HG03097 (cell line): ENCODE data around the gene L2HGDH.
"Not testable (repeated sequence)": the region's sequence is repeated elsewhere in the genome, so short reads cannot be mapped to it uniquely, and the experiment has no call there.

Experiments
- ATAC-seq: cut with Tn5 transposase; IDR thresholded peaks from one replicate; pipeline ENCODE4 v1.9.1; 2021; ENCODE audit not compliant: unreplicated experiment, low FRiP score

L2HGDH gene

DNA sequence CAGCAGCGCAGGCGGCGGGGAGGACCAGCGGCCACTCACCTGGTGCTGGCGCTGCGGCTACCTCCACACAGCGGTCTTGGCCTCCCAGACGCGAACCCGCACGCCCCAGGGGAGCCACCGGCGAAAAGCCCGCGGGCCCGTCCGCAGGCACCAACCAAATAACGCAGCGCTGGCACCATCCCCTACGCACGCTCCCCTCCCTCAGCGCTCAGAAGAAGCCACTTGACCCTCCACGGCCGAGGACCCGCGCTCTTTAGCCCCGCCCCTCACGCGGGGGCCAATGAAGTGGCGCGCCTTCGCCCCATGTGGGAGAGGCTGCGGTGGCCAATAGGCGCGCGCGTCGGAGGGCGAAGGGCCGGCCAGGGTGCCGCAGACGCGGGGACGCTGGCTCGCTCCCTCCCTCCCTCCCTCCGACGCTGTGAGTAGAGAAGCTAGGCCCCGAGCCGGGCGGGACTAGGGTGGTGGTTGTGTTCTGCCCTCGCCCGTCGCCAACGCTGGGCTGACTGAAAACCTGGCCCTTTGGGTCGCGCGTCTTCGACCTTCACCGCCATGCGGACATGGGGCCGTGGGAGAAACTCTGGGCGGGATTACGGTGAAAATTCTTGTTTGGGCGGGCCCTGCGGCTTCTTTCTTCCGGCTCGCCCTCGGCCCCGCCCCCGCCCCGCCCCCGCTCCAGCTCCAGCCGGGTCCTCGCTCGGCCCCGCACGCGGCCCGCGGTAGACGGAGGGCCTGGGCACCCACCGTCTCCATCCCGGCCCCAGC, at the start of gene L2HGDH, which contains the start of gene DMAC2L:
Gene L2HGDH, minus strand, starts transcription at position 258 of the 762 bp plus-strand sequence. Its CDS starts 79 bp downstream, at position 179.
Gene DMAC2L, plus strand, starts transcription at position 353 of the 762 bp plus-strand sequence. CDS start 9,164 bp downstream, outside the sequence.
- peak; percentile 96 for ATAC-seq

GRCh38 chr14:50360851-50361250, 48.8 kb upstream of the L2HGDH start:
- no peak for ATAC-seq

- no peak for ATAC-seq
These were observed 48.1 kb upstream of the L2HGDH start for GRCh38 chr14:50360093-50360492.

- ATAC-seq = no peak
These were observed 47.6 kb upstream of the L2HGDH start for GRCh38 chr14:50359631-50360030.

DNA sequence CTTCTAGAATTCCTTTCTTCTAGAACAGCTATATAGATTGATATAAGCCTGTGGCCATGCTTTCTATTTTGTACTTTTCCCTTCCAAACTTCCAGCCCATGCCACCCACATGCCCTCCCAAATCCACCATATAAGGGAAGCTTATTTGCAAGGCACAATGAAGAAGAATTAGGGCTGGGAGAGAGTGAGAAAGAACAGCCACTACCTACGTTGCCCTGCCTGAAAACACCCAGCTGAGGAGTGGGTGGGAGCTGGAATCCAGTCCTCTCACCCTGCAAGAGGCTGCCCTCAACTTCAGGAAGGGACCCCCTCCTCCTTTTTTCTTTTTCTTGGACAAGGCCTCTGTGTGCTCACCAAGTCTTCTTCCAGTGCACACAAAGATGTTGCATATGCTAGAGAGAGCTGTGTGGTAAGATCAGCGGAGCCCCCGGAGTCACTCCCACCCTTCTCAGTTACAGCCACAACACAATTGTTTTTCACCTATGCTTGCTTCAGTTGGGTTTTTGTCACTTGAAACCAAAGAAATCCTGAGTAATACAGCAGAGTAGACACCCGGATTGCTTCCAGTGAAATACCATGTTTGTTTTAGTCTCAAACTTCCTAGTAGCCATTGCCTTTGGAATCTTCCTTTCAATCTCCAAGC, 45.8 kb upstream of the L2HGDH start:
- no peak for ATAC-seq

DNA sequence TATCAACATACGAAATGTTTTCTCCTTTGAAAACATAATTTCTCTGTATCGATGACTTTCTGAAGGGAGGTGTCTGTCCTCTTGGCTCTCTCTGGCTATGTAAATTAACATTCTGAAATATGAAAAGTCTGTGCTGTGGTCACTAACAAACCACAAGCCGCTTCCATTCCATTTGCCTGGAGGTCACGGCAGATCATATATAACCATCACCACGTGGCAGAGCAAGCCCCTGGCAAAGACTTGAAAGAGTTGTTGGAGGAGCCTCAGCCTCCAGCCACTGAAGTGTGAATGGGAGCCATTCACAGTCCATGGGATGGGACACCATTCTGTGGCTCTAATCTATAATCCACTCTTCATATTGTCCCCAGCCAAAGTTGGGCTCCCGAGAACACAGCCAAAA, 45.1 kb upstream of the L2HGDH start:
- ATAC-seq = no peak

DNA sequence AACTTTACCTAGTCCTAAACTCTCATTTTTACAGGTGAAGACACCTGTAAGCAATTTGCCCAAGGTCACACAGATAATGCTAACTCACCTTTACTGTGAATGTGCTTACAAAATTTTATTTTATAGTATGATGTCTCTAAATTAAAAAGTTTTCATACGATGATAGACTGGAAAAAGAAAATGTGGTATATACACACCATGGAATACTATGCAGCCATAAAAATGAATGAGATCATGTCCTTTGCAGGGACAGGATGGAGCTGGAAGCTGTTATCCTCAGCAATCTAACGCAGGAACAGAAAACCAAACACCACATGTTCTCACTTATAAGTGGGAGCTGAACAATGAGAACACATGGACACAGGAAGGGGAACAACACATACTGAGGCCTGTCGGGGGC, 44.3 kb upstream of the L2HGDH start:
- ATAC-seq = not testable (repeated sequence)

DNA sequence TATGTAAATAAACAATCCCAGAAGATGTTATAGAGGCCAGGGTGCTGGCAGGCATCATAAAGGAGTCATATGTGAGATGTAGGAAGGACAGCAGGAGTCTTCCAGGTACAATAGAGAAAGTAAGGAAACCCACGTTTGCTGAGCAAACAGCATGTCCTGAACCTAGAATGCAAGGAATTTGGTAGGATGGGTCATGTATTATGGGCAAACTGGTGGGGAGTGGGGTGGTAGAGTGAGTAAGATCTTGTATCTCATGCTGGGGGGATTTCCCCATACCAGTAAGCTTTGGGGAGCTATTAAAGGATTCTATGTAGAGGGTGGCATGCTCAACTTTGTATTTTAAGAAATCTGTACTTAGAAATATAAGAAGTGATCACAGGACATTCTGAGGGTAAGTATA, 43.7 kb upstream of the L2HGDH start:
- ATAC-seq = no peak

DNA sequence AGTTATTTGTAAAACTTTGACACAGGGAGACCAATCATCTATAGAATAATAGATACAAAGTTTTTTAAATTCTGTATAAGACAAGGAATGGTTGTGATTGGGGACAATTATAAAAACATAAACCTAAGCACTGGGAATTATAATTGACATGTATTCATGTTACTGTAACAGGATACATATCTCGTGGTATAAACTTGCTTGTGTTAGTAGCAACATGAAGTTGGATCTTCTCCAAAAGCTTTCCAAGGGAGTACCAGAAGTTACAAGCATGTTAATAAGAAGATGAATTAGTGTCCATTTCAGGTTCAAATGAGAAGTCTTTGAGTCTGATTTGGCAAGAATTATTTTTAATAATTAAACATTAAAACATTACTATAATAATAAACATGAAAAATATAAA, 42.5 kb upstream of the L2HGDH start:
- ATAC-seq = no peak

DNA sequence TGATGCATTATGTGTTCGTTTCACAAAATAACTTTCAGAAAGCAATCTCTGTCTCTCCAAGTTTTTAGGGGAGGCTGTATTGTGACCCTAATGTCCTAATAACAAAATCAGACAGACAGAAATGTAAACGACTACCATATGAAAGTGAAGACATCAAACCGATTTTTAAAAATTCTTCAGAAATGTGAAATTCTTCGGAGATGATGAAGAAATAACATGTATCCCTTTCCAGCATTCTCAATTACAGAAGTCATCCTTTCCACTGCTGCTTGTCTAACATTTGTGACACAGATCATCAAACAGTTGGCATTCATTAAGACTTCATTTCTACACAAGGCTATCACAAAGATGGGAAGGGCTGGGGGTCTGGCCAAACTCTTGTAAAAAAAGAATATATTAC, 41.1 kb upstream of the L2HGDH start:
- ATAC-seq = no peak

DNA sequence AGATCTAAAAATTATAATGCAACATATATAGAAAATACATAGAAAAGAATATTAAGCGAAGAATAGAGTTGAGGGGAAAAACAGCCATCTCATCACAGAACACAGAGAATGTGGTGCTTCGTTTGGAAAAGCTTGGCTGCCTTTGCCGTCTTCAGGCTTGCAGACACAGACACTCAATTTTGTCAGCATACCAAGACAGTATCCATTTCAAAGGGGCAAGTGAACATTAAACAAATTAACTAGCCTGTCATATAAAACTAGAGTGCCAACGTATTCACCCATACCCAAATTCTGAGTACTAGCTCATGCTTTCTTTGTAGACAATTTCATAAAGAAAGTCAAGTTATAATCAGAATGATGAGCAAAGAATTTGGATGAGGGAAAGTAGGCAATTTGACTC, 40.6 kb upstream of the L2HGDH start:
- no peak for ATAC-seq

- ATAC-seq = no peak
These were observed 38.9 kb upstream of the L2HGDH start for GRCh38 chr14:50350975-50351374.

- ATAC-seq = no peak
These were observed 36.9 kb upstream of the L2HGDH start for GRCh38 chr14:50348933-50349332.

GRCh38 chr14:50347521-50347920, 35.5 kb upstream of the L2HGDH start:
- no peak for ATAC-seq

DNA sequence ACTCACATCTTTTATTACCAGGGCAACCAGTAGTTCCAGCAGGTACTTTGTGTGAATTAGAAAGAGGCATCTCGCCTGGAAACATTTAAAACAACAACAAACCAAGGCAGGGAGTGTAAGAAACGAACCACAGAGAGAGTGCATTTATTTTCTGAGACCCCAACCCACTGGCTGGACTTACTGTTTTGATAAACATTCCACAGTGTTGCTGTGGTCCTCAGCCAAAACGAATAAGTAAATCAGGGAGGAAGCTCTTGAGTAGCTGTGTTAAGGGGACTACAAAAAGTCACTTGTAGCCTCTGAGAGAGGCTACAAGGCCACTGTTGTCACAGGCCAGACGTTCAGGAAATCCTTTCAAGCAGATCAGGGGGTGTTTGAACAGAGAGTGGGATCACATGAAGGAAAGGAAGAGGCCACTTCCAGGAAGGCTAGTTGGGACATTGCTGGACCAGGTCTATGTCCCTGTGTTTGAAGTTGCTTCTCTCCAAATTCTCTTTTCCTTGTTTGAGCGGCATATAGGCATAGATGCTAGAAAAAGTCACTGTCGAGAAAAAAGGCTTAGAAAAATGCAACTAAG, 33.9 kb upstream of the L2HGDH start:
- no peak for ATAC-seq

DNA sequence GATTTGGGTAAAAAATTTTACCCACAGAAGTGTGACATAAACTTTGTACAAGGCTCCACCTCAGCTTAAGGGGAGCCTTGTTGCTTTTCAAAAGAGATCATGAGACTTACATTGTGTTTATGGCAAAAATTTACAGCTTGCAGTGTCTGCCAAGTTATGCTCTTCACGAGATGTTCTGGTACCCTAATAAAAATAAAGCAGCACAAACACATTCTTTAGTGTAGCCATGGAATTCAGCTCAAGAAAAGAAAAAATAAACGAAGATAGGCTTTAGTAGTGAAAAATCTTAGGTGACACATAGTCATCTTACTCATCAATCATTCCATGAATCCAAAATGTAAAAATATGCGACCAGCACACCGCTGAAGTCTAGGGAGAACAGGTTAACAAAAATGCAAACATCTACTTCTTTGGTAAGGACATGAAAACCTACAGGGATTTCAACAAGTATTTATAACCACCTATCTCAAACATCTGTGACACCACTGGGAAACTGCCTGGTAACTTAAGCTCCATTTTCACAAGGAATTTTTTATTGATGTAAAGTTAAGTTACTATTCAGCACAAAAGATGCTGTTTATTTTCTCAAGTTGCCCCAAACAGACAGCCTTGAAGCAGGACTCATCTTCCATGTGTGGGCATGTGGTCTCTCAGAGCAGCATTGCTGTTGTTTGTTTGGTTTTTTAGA, 33.0 kb upstream of the L2HGDH start:
- ATAC-seq = no peak

DNA sequence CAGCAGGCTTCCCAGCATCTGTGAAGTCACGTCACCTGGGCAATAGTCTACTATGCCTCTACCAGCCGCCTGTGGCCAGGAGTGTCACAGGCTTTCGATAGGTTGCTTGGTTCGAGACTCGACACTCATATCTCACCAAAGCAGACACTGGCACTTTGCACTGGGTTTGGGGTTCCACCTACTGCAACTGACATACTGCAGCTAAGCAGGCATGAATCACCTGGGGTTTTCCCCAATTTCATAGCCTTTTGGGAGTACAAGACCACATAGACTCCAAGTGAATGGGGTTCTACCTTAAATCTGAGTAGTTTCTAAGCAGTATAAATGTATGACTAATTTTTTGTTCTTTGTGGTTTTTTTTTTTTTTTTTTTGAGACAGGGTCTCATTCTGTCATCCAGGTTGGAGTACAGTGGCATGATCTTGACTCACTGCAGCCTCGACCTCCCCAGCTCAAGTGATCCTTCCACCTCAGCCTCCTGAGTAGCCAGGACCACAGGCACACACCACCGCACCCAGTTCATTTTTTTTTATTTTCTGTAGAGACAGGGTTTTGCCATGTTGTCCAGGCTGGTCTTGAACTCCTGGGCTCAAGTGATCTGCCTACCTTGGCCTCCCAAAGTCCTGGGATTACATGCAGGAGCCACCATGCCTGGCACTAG, 32.2 kb upstream of the L2HGDH start:
- ATAC-seq = peak; percentile 66

GRCh38 chr14:50343434-50343833, 31.4 kb upstream of the L2HGDH start:
- no peak for ATAC-seq

- ATAC-seq = no peak
These were observed 30.4 kb upstream of the L2HGDH start for GRCh38 chr14:50342221-50343078.

DNA sequence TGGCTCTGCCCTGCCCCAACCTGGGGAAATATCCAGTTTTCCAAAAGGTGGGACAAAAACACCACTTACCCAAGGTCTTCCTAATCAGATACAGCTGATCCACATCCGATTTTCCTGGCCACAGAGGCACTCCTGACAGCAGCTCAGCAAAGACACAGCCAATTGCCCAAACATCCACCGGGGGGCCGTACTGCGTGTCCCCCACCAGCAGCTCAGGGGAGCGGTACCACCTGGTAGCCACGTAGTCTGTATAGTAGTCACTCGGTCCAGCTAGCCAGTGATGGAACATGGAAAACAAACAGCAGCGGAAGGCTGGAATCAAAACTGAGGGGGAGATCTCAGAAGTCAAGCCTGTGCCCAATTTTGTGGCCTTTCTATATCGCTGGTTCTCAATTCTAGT, 28.9 kb upstream of the L2HGDH start:
- ATAC-seq = no peak
